Neuronal stem cell (in vitro differentiated cells): ENCODE data around the gene RAB17.
A peak's percentile ranks its signal among the peaks of the same experiment; 100 is the strongest.

ENCODE experiments used
- DNase-seq: peaks from one replicate; pipeline ENCODE4 v3.0.0-alpha.2; 2013; ENCODE audit warnings: low spot score
- H2AFZ ChIP-seq: one replicate; pipeline ENCODE4 v1.6.1; 2013; ENCODE audit warnings: mild to moderate bottlenecking, low read length, inconsistent platforms
- H2AK5ac ChIP-seq: 2 replicates; pipeline ENCODE4 v1.6.1; 2013; ENCODE audit warnings: low read depth, mild to moderate bottlenecking, inconsistent platforms, low read length, moderate library complexity, mixed read lengths
- H2BK120ac ChIP-seq: 2 replicates; pipeline ENCODE4 v1.6.1; 2013; ENCODE audit warnings: low read depth, mild to moderate bottlenecking, inconsistent platforms, low read length, moderate library complexity, mixed read lengths
- H2BK12ac ChIP-seq: one replicate; pipeline ENCODE4 v1.6.1; 2013; ENCODE audit warnings: low read length, inconsistent platforms
- H2BK15ac ChIP-seq: 2 replicates; pipeline ENCODE4 v1.6.1; 2013; ENCODE audit warnings: mild to moderate bottlenecking, low read length, inconsistent platforms, mixed read lengths
- H2BK5ac ChIP-seq: one replicate; pipeline ENCODE4 v1.6.1; 2013; ENCODE audit warnings: inconsistent platforms, mild to moderate bottlenecking, low read length, moderate library complexity
- H3K14ac ChIP-seq: one replicate; pipeline ENCODE4 v1.6.1; 2013; ENCODE audit warnings: low read length, inconsistent platforms
- H3K18ac ChIP-seq: 2 replicates; pipeline ENCODE4 v1.6.1; 2013; ENCODE audit warnings: low read length, inconsistent platforms
- H3K23ac ChIP-seq: 2 replicates; pipeline ENCODE4 v1.6.1; 2013; ENCODE audit warnings: low read depth, mild to moderate bottlenecking, mixed read lengths, low read length, inconsistent platforms; ENCODE audit not compliant: poor library complexity
- H3K27ac ChIP-seq: replicated peaks from 3 replicates; pipeline ENCODE4 v1.5.1; 2013; ENCODE audit warnings: low read length, inconsistent platforms
- H3K27me3 ChIP-seq, 3 experiments: 2 replicates each; pipeline ENCODE4 v1.6.1; 2013; ENCODE audit warnings: low read length in 3 of 3, mild to moderate bottlenecking in 2 of 3, inconsistent platforms in 1 of 3, low read depth in 1 of 3, mixed read lengths in 1 of 3, moderate library complexity in 1 of 3; ENCODE audit not compliant: control insufficient read depth in 3 of 3, insufficient read depth in 3 of 3
- H3K36me3 ChIP-seq, 2 donors: replicated peaks in 1 of 2; 2 replicates each; pipeline ENCODE4 v1.6.1; 2013; ENCODE audit warnings: low read length in 2 of 2; ENCODE audit not compliant: control insufficient read depth in 2 of 2, insufficient read depth in 2 of 2
- H3K4ac ChIP-seq: 2 replicates; pipeline ENCODE4 v1.6.1; 2013; ENCODE audit warnings: inconsistent platforms, mild to moderate bottlenecking, low read length, moderate library complexity
- H3K4me1 ChIP-seq, 2 donors: 1 replicate in 1 of 2; 2 replicates in 1 of 2; pipeline ENCODE4 v1.6.1; 2013; ENCODE audit warnings: low read length in 2 of 2, low read depth in 1 of 2; ENCODE audit not compliant: control insufficient read depth in 2 of 2, insufficient read depth in 1 of 2
- H3K4me2 ChIP-seq: one replicate; pipeline ENCODE4 v1.6.1; 2013; ENCODE audit warnings: mild to moderate bottlenecking, low read length, inconsistent platforms; ENCODE audit not compliant: insufficient read depth, poor library complexity, severe bottlenecking
- H3K4me3 ChIP-seq, 2 donors: 2 replicates each; pipeline ENCODE4 v1.5.1; 2013; ENCODE audit warnings: low read length in 2 of 2, mild to moderate bottlenecking in 2 of 2, inconsistent platforms in 1 of 2, moderate library complexity in 1 of 2
- H3K79me1 ChIP-seq: one replicate; pipeline ENCODE4 v1.6.1; 2013; ENCODE audit warnings: low read depth, mild to moderate bottlenecking, inconsistent platforms, low read length, moderate library complexity
- H3K9ac ChIP-seq: one replicate; pipeline ENCODE4 v1.6.1; 2013; ENCODE audit warnings: mild to moderate bottlenecking, low read depth, low read length, inconsistent platforms; ENCODE audit not compliant: poor library complexity
- H3K9me3 ChIP-seq, 2 donors: replicated peaks in 1 of 2; 2 replicates each; pipeline versions ENCODE3 to v1.6.1; 2013; ENCODE audit warnings: low read length in 2 of 2, mild to moderate bottlenecking in 2 of 2, inconsistent platforms in 1 of 2, low read depth in 1 of 2, mixed read lengths in 1 of 2, moderate library complexity in 1 of 2; ENCODE audit not compliant: control insufficient read depth in 2 of 2, insufficient read depth in 1 of 2
- H4K8ac ChIP-seq: one replicate; pipeline ENCODE4 v1.6.1; 2013; ENCODE audit warnings: low read depth, mild to moderate bottlenecking, inconsistent platforms, low read length, moderate library complexity
- H4K91ac ChIP-seq: one replicate; pipeline ENCODE4 v1.6.1; 2013; ENCODE audit warnings: low read length, low read depth, mild to moderate bottlenecking, inconsistent platforms; ENCODE audit not compliant: poor library complexity
- WGBS, 2 donors: extraction: QIAGEN DNeasy Blood & Tissue Kit; methylation state at CpG; one replicate each; pipeline ENCODE4 v1.1.7; 2013; ENCODE audit warnings: missing lambda C conversion rate in 2 of 2, mixed read lengths in 1 of 2; ENCODE audit not compliant: insufficient read length in 2 of 2, insufficient replicate concordance in 1 of 2; ENCODE audit errors: extremely low coverage in 2 of 2; 5-methylcytosine and 5-hydroxymethylcytosine counted together

Gene RAB17

DNA sequence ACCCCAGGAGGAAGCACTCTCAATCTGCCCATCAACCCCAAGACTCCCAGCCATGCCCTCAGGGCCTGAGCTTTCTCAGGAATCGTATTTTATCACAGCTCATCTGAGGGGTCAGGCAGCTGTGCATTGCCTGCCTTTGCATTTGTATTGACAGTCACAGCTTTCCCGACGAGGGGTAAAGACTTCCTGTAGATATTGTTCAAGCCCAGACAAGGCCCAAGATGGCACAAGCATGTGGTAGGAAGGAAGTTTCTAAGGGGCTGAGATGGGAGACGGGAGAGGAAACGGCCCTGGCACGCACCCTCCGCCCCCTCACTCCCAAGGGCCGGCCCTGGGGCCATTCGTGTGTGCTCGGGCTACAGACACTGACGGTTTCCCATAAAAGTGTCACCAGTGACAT, 58.4 kb downstream of the RAB17 start:
- Histone ChIP-seq H3K9ac (no peak overlapping the region), H3K4me3 (no peak overlapping the region), H3K18ac (no peak overlapping the region), H3K9me3 (no peaks in the 10 kb centered on the region), H2BK5ac (no peak overlapping the region), H2BK15ac (no peak overlapping the region), H3K27ac (no peak overlapping the region), H3K4me1 (peaks cover 0 to 4% of the 10 kb centered on the region in 2 donors), H4K91ac (no peak overlapping the region), H3K4ac (no peak overlapping the region), H2BK120ac (no peak overlapping the region), H2AK5ac (no peak overlapping the region), H3K23ac (no peak overlapping the region), H4K8ac (no peak overlapping the region), H2AFZ (peak overlapping the region; percentile 61), H2BK12ac (no peak overlapping the region), H3K36me3 (no peaks in the 10 kb centered on the region), H3K4me2 (no peak overlapping the region), H3K79me1 (no peaks in the 10 kb centered on the region), H3K27me3 (peaks cover 0 to 6% (median 0%) of the 10 kb centered on the region in 3 experiments), H3K14ac (no peak overlapping the region)
- no CpG with 5 or more reads among the region's 11 CpGs for WGBS, 2 donors
- no peak for DNase-seq

DNA sequence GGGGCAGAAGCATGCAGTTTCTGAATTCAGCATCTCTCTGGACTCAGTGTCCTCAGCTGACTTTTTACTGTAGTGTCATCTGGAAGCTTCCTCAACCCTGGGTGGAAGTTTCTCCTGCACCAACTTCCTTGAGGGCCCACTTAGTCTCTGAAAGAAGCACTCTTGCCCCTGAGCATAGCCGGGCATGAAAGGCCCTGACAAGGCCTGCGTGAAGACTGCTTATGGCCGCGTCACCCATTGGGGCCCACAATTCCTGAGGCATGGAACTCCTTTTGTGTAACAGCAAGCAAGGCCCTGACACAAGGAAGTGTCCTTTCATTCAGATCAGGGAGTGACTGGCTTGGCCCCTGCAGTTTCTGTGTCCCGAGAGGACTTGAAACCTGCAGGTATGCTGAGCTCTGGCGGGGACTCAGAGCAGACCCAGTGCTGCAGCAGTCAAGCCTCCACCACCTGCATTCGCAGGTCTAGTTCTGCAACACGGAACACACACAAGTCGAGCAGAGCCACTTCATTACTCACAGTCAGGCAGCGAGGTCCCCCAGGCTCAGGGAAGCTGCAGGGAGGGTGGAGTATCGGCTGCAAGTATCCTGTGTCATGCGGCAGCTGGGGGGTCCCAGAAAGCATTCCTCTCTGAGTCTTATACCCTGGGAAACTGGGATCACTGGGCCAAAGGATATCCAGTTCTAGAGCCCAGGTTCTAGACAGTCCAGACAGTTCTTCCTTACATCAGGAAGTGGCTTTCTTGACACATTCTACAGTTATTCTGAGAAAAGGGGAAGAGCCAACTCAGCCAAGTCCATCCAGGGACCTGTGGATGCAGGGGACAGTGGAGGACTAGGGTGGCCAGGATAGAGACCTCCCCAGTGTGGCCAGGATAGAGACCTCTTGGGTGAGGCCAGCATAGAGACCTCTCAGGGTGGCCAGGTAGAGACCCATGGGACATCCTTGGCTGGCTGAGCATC, 59.8 kb downstream of the RAB17 start:
- Histone ChIP-seq H3K9ac (no peak overlapping the region), H3K4me3 (no peak overlapping the region), H3K27ac (no peak overlapping the region), H2AK5ac (no peak overlapping the region), H2BK12ac (no peak overlapping the region), H3K27me3 (peaks cover 0 to 9% (median 0%) of the 10 kb centered on the region in 3 experiments), H3K79me1 (no peaks in the 10 kb centered on the region), H3K14ac (peak overlapping the region; percentile 42), H3K4me1 (peaks cover 0 to 4% of the 10 kb centered on the region in 2 donors), H3K23ac (no peak overlapping the region), H3K9me3 (no peaks in the 10 kb centered on the region), H3K18ac (no peak overlapping the region), H2AFZ (no peak overlapping the region), H3K4ac (no peak overlapping the region), H4K8ac (no peak overlapping the region), H2BK5ac (no peak overlapping the region), H3K36me3 (no peaks in the 10 kb centered on the region), H3K4me2 (no peak overlapping the region), H4K91ac (no peak overlapping the region), H2BK15ac (no peak overlapping the region), H2BK120ac (no peak overlapping the region)
- DNase-seq: no peak
- no CpG with 5 or more reads among the region's 12 CpGs for WGBS, 2 donors

DNA sequence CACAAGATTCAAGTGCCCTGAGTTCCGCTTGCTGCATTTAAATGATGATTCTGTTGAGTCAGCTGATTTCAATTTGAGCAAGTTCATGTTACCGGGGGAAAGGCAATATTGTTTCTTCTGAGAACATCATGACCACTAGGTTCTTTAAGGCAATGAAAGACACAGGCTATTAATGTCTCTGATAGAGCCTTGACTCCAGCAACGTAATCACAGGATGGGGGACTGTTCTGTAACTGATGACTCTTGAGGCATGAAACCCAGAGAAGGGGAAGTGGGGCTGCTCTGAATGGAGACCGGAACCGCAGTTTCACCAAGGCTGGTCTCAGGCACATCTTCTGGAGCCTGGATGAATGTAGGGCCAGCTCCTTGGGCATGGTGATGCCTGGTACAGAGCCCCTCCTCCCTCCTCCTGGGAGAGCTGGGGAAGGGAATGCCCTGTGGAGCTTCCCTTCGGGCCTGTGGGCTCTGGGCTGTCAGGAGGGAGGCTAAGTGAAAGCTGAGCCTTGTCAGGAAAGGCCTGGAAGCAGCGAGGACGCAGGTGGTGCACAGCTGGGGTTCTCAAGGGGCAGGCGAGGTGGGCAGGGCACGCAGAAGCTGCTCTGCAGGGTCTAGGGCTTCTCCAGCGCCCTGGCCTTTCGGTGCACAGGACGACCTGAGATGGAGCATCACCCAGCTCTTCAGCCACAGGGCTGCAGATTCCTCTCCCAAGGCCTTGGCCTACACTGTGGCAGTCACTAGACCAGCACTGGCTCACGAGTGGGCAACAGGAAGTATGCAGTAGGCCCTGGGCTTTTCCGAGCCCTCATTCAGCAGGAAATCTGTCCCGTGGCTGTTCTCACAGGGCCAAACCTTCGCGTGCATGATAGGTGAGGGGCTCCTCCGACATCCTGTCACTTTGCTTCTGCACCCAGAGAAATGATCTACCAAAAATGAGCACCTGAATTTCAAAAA, 60.8 kb downstream of the RAB17 start:
- no peak overlapping the region for H3K4ac ChIP-seq
- WGBS, 2 donors: no CpG with 5 or more reads among the region's 19 CpGs
- no peak overlapping the region for H3K4me2 ChIP-seq
- no peak overlapping the region for H3K9ac ChIP-seq
- no peaks in the 10 kb centered on the region for H3K9me3 ChIP-seq
- no peak overlapping the region for H4K8ac ChIP-seq
- no peaks in the 10 kb centered on the region for H3K79me1 ChIP-seq
- H3K23ac ChIP-seq: peak overlapping the region; percentile 81
- no peak overlapping the region for H2BK5ac ChIP-seq
- peaks cover 0 to 6% (median 0%) of the 10 kb centered on the region in 3 experiments for H3K27me3 ChIP-seq
- no peak overlapping the region for H2BK15ac ChIP-seq
- peaks cover 0 to 4% of the 10 kb centered on the region in 2 donors for H3K4me1 ChIP-seq
- H2BK12ac ChIP-seq: no peak overlapping the region
- H3K14ac ChIP-seq: no peak overlapping the region
- no peak overlapping the region for H3K4me3 ChIP-seq
- peak overlapping the region; percentile 19 for H3K18ac ChIP-seq
- DNase-seq: no peak
- H3K36me3 ChIP-seq: no peaks in the 10 kb centered on the region
- H2BK120ac ChIP-seq: no peak overlapping the region
- no peak overlapping the region for H2AFZ ChIP-seq
- H3K27ac ChIP-seq: no peak overlapping the region
- H2AK5ac ChIP-seq: peak overlapping the region; percentile 36
- H4K91ac ChIP-seq: no peak overlapping the region
